Neural cell (in vitro differentiated cells): Measurements from ENCODE around the gene RBM38. TPM values are rescaled to one million over a fixed set of nuclear protein-coding genes. Genes with fewer than 3 reads are reported as not detected.

Source experiments
- H2AFZ ChIP-seq: fragments of 200-600, 300-800 bp; sonication (generic), shearing (Covaris generic); 2 replicates; pipeline ENCODE4 v1.6.0; 2014; ENCODE audit warnings: low read depth, mild to moderate bottlenecking, antibody characterized with exemption, low read length, moderate library complexity
- H3F3A ChIP-seq: fragments of 200-600 bp; shearing (Covaris generic); 2 replicates; pipeline ENCODE4 v1.6.1; 2016; ENCODE audit warnings: mild to moderate bottlenecking, moderate library complexity, mixed read lengths, antibody characterized with exemption, low read length; ENCODE audit not compliant: insufficient read depth, poor library complexity, severe bottlenecking
- H3K27ac ChIP-seq: fragments of 200-600, 300-800 bp; sonication (generic), shearing (Covaris generic); 2 replicates; pipeline ENCODE4 v1.5.1; 2014; ENCODE audit warnings: mild to moderate bottlenecking, low read length, moderate library complexity
- H3K27me3 ChIP-seq: fragments of 300-800, 200-600 bp; sonication (generic), shearing (Covaris generic); 2 replicates; pipeline ENCODE4 v1.6.0; 2014; ENCODE audit warnings: mild to moderate bottlenecking, low read depth, low read length, moderate library complexity; ENCODE audit not compliant: insufficient read depth
- H3K36me3 ChIP-seq: fragments of 300-800, 200-600 bp; sonication (generic), shearing (Covaris generic); 2 replicates; pipeline ENCODE4 v1.5.1; 2014; ENCODE audit warnings: mild to moderate bottlenecking, antibody characterized with exemption, low read length, moderate library complexity; ENCODE audit not compliant: insufficient read depth
- H3K4me2 ChIP-seq: fragments of 300-800, 200-600 bp; sonication (generic), shearing (Covaris generic); 2 replicates; pipeline ENCODE4 v1.6.0; 2014; ENCODE audit warnings: mild to moderate bottlenecking, low read length
- H3K4me3 ChIP-seq: fragments of 300-800, 200-600 bp; sonication (generic), shearing (Covaris generic); 2 replicates; pipeline ENCODE4 v1.5.1; 2014; ENCODE audit warnings: mild to moderate bottlenecking, low read length, moderate library complexity
- H3K79me2 ChIP-seq: fragments of 200-600 bp; shearing (Covaris generic); replicated peaks from 2 replicates; pipeline ENCODE4 v1.6.0; 2014; ENCODE audit warnings: mild to moderate bottlenecking, low read length, moderate library complexity; ENCODE audit not compliant: insufficient read depth
- H3K9ac ChIP-seq: fragments of 300-800, 200-600 bp; sonication (generic), shearing (Covaris generic); 2 replicates; pipeline ENCODE4 v1.6.1; 2016; ENCODE audit warnings: mild to moderate bottlenecking, low read length, mixed read lengths
- H3K9me2 ChIP-seq: fragments of 200-600 bp; shearing (Covaris generic); 2 replicates; pipeline ENCODE4 v1.6.1; 2016; ENCODE audit warnings: mild to moderate bottlenecking, low read length, mixed read lengths; ENCODE audit not compliant: insufficient read depth
- H3K9me3 ChIP-seq: fragments of 200-600, 300-800 bp; sonication (generic), shearing (Covaris generic); 2 replicates; pipeline ENCODE4 v1.6.1; 2016; ENCODE audit warnings: mild to moderate bottlenecking, mixed run types, low read length, moderate library complexity, mixed read lengths
- H4K20me1 ChIP-seq: fragments of 200-600 bp; shearing (Covaris generic); 2 replicates; pipeline ENCODE4 v1.6.1; 2016; ENCODE audit warnings: mild to moderate bottlenecking, mixed run types; ENCODE audit not compliant: insufficient read depth
- EP300 ChIP-seq: fragments of 450-650 bp; conservative IDR thresholded peaks from 2 replicates; pipeline ENCODE4 v1.6.1; 2014; ENCODE audit warnings: antibody characterized with exemption, mild to moderate bottlenecking, moderate library complexity; ENCODE audit not compliant: poor library complexity, severe bottlenecking
- EZH2 ChIP-seq: fragments of 200-600, 300-800 bp; shearing (Covaris generic), sonication (generic); IDR thresholded peaks from 2 replicates; pipeline ENCODE4 v1.6.1; 2014; ENCODE audit warnings: antibody characterized with exemption, low read length, borderline replicate concordance, mild to moderate bottlenecking; ENCODE audit not compliant: insufficient read depth, poor library complexity, severe bottlenecking
- MXI1 ChIP-seq: fragments of 450-650 bp; conservative IDR thresholded peaks from 2 replicates; pipeline ENCODE4 v1.6.1; 2014; ENCODE audit warnings: antibody characterized with exemption, mild to moderate bottlenecking; ENCODE audit not compliant: poor library complexity, severe bottlenecking
- POLR2AphosphoS5 ChIP-seq: IDR thresholded peaks from 2 replicates; pipeline ENCODE4 v1.6.1; 2012
- RAD21 ChIP-seq: fragments of 450-650 bp; conservative IDR thresholded peaks from 2 replicates; pipeline ENCODE4 v1.6.1; 2014; ENCODE audit warnings: antibody characterized with exemption, mild to moderate bottlenecking, moderate library complexity
- SMC3 ChIP-seq: fragments of 450-650 bp; conservative IDR thresholded peaks from 2 replicates; pipeline ENCODE4 v1.6.1; 2014; ENCODE audit warnings: antibody characterized with exemption, mild to moderate bottlenecking, moderate library complexity; ENCODE audit not compliant: poor library complexity
- TAF1 ChIP-seq: IDR thresholded peaks from 2 replicates; pipeline ENCODE4 v1.6.1; 2012; ENCODE audit warnings: low read depth
- polyA plus RNA-seq: library from polyadenylated mRNA; depleted of rRNA; stranded (reverse); fragments of >200 nt; gene quantifications from 2 replicates; pipeline ENCODE4 v1.2.3, GENCODE V29; 2014
- TF ChIP-seq, protein P1 (sequence below): IDR thresholded peaks from 2 replicates; pipeline ENCODE4 v1.6.1; 2012; ENCODE audit warnings: borderline replicate concordance
- TF ChIP-seq, protein P2 (sequence below): fragments of 450-650 bp; IDR thresholded peaks from 2 replicates; pipeline ENCODE4 v1.5.1; 2014; ENCODE audit warnings: antibody characterized with exemption, mild to moderate bottlenecking, moderate library complexity; ENCODE audit not compliant: poor library complexity, severe bottlenecking

The RBM38 gene
- polyA plus RNA-seq, 1 donor from 2014 or later, result 19.0 TPM

DNA sequence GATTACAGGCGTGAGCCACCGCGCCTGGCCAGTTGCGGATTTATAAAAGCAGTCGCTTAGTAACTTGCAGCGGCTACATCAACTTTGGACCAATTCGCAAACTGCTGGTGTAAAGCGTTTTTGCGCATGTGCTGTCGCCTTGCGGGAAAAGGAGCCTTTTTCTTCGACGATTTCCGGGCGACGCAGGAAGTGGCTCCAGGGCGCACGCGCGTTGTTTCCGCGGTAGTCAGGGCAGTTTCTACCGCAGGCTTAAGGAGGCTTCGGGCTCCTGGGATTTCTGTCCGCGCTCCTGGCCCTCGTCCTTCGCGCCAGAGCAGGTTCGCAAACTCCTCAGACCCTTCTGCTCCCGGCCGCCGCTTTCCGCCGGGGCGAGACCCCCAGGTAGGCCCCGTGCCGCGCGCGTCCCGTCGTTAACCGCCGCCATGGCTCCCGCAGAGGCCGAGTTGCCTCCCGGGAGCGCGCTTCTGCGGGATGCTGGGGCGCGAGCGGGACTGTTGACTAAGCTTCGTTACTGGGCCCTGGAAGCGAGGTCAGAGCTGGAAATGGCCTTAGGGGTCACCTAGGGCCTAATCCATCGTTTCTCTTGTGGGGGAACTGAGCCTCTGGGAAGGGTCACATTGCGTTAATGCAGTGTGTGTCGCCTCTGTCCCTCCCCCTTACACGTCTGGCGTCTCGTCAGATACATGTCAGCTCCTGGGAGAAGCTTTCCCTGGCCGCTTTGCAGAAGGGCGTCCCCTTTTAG is 40.0 kb upstream of the RBM38 start, which contains the start of gene RAE1:
RAE1 (plus strand) TSS at position 214 of the 742 bp plus-strand sequence. CDS start 2,784 bp downstream, outside the sequence.
- peak; percentile 88 for TF ChIP-seq MXI1
- TF ChIP-seq POLR2AphosphoS5, result peak; percentile 95
- TF ChIP-seq SMC3, result no peak
- TF ChIP-seq EZH2, result no peak
- no peak for TF ChIP-seq RAD21
- TF ChIP-seq, protein P1, sequence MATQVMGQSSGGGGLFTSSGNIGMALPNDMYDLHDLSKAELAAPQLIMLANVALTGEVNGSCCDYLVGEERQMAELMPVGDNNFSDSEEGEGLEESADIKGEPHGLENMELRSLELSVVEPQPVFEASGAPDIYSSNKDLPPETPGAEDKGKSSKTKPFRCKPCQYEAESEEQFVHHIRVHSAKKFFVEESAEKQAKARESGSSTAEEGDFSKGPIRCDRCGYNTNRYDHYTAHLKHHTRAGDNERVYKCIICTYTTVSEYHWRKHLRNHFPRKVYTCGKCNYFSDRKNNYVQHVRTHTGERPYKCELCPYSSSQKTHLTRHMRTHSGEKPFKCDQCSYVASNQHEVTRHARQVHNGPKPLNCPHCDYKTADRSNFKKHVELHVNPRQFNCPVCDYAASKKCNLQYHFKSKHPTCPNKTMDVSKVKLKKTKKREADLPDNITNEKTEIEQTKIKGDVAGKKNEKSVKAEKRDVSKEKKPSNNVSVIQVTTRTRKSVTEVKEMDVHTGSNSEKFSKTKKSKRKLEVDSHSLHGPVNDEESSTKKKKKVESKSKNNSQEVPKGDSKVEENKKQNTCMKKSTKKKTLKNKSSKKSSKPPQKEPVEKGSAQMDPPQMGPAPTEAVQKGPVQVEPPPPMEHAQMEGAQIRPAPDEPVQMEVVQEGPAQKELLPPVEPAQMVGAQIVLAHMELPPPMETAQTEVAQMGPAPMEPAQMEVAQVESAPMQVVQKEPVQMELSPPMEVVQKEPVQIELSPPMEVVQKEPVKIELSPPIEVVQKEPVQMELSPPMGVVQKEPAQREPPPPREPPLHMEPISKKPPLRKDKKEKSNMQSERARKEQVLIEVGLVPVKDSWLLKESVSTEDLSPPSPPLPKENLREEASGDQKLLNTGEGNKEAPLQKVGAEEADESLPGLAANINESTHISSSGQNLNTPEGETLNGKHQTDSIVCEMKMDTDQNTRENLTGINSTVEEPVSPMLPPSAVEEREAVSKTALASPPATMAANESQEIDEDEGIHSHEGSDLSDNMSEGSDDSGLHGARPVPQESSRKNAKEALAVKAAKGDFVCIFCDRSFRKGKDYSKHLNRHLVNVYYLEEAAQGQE, result peak; percentile 86
- TF ChIP-seq, protein P2, sequence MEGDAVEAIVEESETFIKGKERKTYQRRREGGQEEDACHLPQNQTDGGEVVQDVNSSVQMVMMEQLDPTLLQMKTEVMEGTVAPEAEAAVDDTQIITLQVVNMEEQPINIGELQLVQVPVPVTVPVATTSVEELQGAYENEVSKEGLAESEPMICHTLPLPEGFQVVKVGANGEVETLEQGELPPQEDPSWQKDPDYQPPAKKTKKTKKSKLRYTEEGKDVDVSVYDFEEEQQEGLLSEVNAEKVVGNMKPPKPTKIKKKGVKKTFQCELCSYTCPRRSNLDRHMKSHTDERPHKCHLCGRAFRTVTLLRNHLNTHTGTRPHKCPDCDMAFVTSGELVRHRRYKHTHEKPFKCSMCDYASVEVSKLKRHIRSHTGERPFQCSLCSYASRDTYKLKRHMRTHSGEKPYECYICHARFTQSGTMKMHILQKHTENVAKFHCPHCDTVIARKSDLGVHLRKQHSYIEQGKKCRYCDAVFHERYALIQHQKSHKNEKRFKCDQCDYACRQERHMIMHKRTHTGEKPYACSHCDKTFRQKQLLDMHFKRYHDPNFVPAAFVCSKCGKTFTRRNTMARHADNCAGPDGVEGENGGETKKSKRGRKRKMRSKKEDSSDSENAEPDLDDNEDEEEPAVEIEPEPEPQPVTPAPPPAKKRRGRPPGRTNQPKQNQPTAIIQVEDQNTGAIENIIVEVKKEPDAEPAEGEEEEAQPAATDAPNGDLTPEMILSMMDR, result no peak
- TF ChIP-seq EP300, result peak; percentile 27
- peak; percentile 62 for TF ChIP-seq TAF1
- peak within 1 kb of the TSS; percentile 90 for H3K27ac ChIP-seq

DNA sequence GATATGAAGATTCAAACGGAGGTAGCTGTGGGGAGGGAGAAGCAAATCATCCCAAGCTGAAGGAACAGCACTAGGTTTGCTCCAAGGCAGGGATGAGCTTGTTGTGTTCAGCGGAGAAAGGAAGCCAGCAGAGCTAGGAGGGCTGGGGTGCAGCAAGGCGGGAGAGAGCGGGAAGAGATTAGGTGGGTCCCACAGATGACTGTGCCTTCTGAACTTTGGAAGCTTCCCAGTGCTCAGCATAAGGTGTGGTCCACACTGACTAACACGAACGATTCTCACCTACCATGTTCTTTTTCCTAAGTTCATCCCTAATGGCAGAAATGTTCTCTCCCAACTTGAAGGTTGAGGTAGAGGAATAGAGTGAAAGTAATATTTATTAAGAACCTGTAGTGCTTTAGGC is 38.9 kb upstream of the RBM38 start:
- H3K79me2 ChIP-seq, result peaks cover 27% of the 10 kb centered on the region
- TF ChIP-seq MXI1 (no peak), SMC3 (no peak), EP300 (no peak), RAD21 (no peak), EZH2 (no peak), POLR2AphosphoS5 (no peak), TAF1 (no peak)
- TF ChIP-seq, protein P2, result no peak
- TF ChIP-seq, protein P1, result no peak
- peak overlapping the region; percentile 89 for H3K4me3 ChIP-seq
- no peaks in the 10 kb centered on the region for H4K20me1 ChIP-seq
- no peaks in the 10 kb centered on the region for H3K36me3 ChIP-seq
- no peaks in the 10 kb centered on the region for H3F3A ChIP-seq
- H3K27ac ChIP-seq, result no peak overlapping the region
- H2AFZ ChIP-seq, result no peak overlapping the region
- no peaks in the 10 kb centered on the region for H3K9me2 ChIP-seq
- peak overlapping the region; percentile 95 for H3K9ac ChIP-seq
- H3K9me3 ChIP-seq, result no peaks in the 10 kb centered on the region
- peak overlapping the region; percentile 99 for H3K4me2 ChIP-seq
- H3K27me3 ChIP-seq, result no peaks in the 10 kb centered on the region

More for the DNA sequence above, 40.0 kb upstream of the RBM38 start, which contains the start of gene RAE1:
- no peaks in the 10 kb centered on the region for H3K9me2 ChIP-seq
- no peaks in the 10 kb centered on the region for H3F3A ChIP-seq
- peak within 1 kb of the TSS; percentile 95 for H3K9ac ChIP-seq
- peak within 1 kb of the TSS; percentile 89 for H3K4me3 ChIP-seq
- peak within 1 kb of the TSS; percentile 99 for H2AFZ ChIP-seq
- peaks cover 27% of the 10 kb centered on the region for H3K79me2 ChIP-seq
- no peaks in the 10 kb centered on the region for H4K20me1 ChIP-seq
- peak within 1 kb of the TSS; percentile 99 for H3K4me2 ChIP-seq
- H3K36me3 ChIP-seq, result no peaks in the 10 kb centered on the region
- no peaks in the 10 kb centered on the region for H3K9me3 ChIP-seq
- H3K27me3 ChIP-seq, result no peaks in the 10 kb centered on the region
